ENCODE measurements around the gene SRL. TPM values are rescaled to one million over a fixed set of nuclear protein-coding genes. Genes with fewer than 3 reads are reported as not detected.
A peak's percentile ranks its signal among the peaks of the same experiment; 100 is the strongest.

Gene SRL
- total and polyA plus RNA-seq, 2 donors (not counting 1 experiment from before 2014, with no cell fraction given), result not detected

DNA sequence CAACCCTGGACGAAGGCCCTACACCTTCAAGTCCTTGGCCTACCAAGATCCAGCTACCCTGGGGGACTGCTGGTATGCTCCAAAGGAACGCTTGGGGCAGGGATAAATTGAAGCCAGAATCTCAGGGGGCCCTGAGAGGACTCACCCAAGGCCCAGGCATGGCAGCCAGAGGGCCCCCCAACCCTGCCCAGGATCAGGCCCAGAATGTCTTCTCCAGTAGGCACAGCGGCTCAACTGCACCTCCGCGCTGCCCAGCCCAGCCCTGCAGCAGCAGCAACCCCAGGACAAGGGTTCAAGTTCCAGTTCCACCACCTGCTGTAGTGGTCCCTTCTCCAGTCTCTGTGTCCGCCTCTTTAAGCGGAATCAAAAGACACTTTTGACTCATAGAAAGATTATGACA is 28.7 kb upstream of the SRL start:
- H4K20me1 ChIP-seq (ENCODE audit: control insufficient read depth, insufficient read depth, low read length, poor library complexity, severe bottlenecking), result peaks cover 52% of the 10 kb centered on the region
- peaks cover 7 to 13% of the 10 kb centered on the region in 2 donors for H3K4me1 ChIP-seq (ENCODE audit: control insufficient read depth in 2 of 2, insufficient read depth in 2 of 2, low read length in 2 of 2)
- Mint-ChIP-seq H3K4me3 (peak overlapping the region; percentile 89), H3K27me3 (no peaks in the 10 kb centered on the region), H3K27ac (peak overlapping the region; percentile 85), H3K4me1 (peaks cover 11% of the 10 kb centered on the region), H3K9me3 (ENCODE audit: insufficient read depth) (no peaks in the 10 kb centered on the region)
- no peak for TF ChIP-seq EZH2 (IDR thresholded peaks at IDR 0.05; ENCODE audit: borderline replicate concordance, insufficient read depth, low read depth, low read length, poor library complexity, severe bottlenecking)
- TF ChIP-seq, protein P1, sequence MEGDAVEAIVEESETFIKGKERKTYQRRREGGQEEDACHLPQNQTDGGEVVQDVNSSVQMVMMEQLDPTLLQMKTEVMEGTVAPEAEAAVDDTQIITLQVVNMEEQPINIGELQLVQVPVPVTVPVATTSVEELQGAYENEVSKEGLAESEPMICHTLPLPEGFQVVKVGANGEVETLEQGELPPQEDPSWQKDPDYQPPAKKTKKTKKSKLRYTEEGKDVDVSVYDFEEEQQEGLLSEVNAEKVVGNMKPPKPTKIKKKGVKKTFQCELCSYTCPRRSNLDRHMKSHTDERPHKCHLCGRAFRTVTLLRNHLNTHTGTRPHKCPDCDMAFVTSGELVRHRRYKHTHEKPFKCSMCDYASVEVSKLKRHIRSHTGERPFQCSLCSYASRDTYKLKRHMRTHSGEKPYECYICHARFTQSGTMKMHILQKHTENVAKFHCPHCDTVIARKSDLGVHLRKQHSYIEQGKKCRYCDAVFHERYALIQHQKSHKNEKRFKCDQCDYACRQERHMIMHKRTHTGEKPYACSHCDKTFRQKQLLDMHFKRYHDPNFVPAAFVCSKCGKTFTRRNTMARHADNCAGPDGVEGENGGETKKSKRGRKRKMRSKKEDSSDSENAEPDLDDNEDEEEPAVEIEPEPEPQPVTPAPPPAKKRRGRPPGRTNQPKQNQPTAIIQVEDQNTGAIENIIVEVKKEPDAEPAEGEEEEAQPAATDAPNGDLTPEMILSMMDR (IDR thresholded peaks at IDR 0.05), result no peak
- peak overlapping the region; percentile 98 for H3K4me2 ChIP-seq (replicated peaks; ENCODE audit: low read depth, low read length, poor library complexity, severe bottlenecking)
- ATAC-seq (ENCODE audit: low read depth) (no peak), DNase-seq (no peak)
- H3K79me2 ChIP-seq (ENCODE audit: control insufficient read depth, insufficient read depth, low read length), result peaks cover 60% of the 10 kb centered on the region
- WGBS (ENCODE audit: insufficient coverage), result 97% methylated on average over 7 of the region's 7 CpGs
- POLR2A ChIA-PET, result interaction anchor here (1.1 to 1.6 kb wide), 3 partner anchors 17 to 988 kb away, joined by 3 to 5 read pairs (median 4); partner anchors contain the start of gene ZNF263
- H3K4me3 ChIP-seq (ENCODE audit: control extremely low read depth in 1 of 5, extremely low read depth in 1 of 5, insufficient read depth in 1 of 5, low read depth in 2 of 5, low read length in 4 of 5), result peak overlapping the region in 2 of 5 experiments; percentile 92 to 99
- H3K9ac ChIP-seq (ENCODE audit: low read length), result peak overlapping the region; percentile 95
- CTCF ChIA-PET, result interaction anchor here (0.7 to 6.4 kb wide), 7 partner anchors 9 to 456 kb away, joined by 3 to 97 read pairs (median 4); no protein-coding TSS in a partner anchor
- no peaks in the 10 kb centered on the region for H3K27me3 ChIP-seq (replicated peaks in 1 of 4; ENCODE audit: control extremely low read depth in 1 of 4, control insufficient read depth in 3 of 4, insufficient read depth in 4 of 4, low read length in 3 of 4)
- no peak overlapping the region for H3K27ac ChIP-seq (ENCODE audit: low read length in 2 of 2)
- intact Hi-C loops (cut with micrococcal nuclease), result loop anchor here (5.0 to 10.0 kb wide), 6 partner anchors 147 to 813 kb away; partner anchors contain the start of genes ADCY9, CORO7, HMOX2 and MGRN1
- H2AFZ ChIP-seq (ENCODE audit: insufficient read depth, low read depth, low read length, poor library complexity, severe bottlenecking), result no peak overlapping the region
- H3K9me3 ChIP-seq (ENCODE audit: control extremely low read depth in 1 of 3, control insufficient read depth in 2 of 3, insufficient read depth in 1 of 3, low read length in 2 of 3), result no peaks in the 10 kb centered on the region
- peaks cover 0 to 5% of the 10 kb centered on the region in 2 experiments for H3K36me3 ChIP-seq (replicated peaks in 1 of 2; ENCODE audit: control extremely low read depth in 1 of 2, control insufficient read depth in 1 of 2, extremely low read depth in 1 of 2, insufficient read depth in 2 of 2, low read length in 1 of 2)

DNA sequence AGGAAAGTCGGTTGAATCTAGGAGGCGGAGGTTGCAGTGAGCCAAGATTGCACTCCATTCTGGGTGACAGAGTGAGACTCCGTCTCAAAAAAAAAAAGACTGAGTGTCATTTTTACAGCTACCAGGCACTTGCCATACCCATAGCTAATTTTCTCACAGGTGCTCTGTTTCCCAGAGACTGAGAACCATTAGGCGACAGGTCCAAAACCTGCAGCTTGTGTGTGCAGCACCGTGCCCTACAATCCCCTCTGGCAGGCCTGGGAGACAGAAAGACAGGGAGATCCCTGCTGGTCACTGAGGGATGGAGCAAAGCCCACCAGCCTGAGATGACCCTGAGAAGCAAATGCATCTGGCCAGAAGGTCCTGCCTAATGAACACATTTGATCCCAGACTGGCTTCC is 28.2 kb upstream of the SRL start:
- peak overlapping the region; percentile 45 for H3K4me3 Mint-ChIP-seq
- Histone ChIP-seq H3K4me2 (replicated peaks; ENCODE audit: low read depth, low read length, poor library complexity, severe bottlenecking) (no peak overlapping the region), H3K9me3 (ENCODE audit: control extremely low read depth in 1 of 3, control insufficient read depth in 2 of 3, insufficient read depth in 1 of 3, low read length in 2 of 3) (no peaks in the 10 kb centered on the region), H3K9ac (ENCODE audit: low read length) (no peak overlapping the region), H3K4me3 (ENCODE audit: control extremely low read depth in 1 of 5, extremely low read depth in 1 of 5, insufficient read depth in 1 of 5, low read depth in 2 of 5, low read length in 4 of 5) (no peak overlapping the region), H3K4me1 (ENCODE audit: control insufficient read depth in 2 of 2, insufficient read depth in 2 of 2, low read length in 2 of 2) (peaks cover 7 to 13% of the 10 kb centered on the region in 2 donors), H2AFZ (ENCODE audit: insufficient read depth, low read depth, low read length, poor library complexity, severe bottlenecking) (no peak overlapping the region), H3K27ac (ENCODE audit: low read length in 2 of 2) (no peak overlapping the region), H3K27me3 (replicated peaks in 1 of 4; ENCODE audit: control extremely low read depth in 1 of 4, control insufficient read depth in 3 of 4, insufficient read depth in 4 of 4, low read length in 3 of 4) (no peaks in the 10 kb centered on the region), H3K79me2 (ENCODE audit: control insufficient read depth, insufficient read depth, low read length) (peaks cover 65% of the 10 kb centered on the region), H4K20me1 (ENCODE audit: control insufficient read depth, insufficient read depth, low read length, poor library complexity, severe bottlenecking) (peaks cover 54% of the 10 kb centered on the region), H3K36me3 (replicated peaks in 1 of 2; ENCODE audit: control extremely low read depth in 1 of 2, control insufficient read depth in 1 of 2, extremely low read depth in 1 of 2, insufficient read depth in 2 of 2, low read length in 1 of 2) (peaks cover 0 to 5% of the 10 kb centered on the region in 2 experiments)
- no peak for TF ChIP-seq EZH2 (IDR thresholded peaks at IDR 0.05; ENCODE audit: borderline replicate concordance, insufficient read depth, low read depth, low read length, poor library complexity, severe bottlenecking)
- TF ChIP-seq, protein P1 (IDR thresholded peaks at IDR 0.05), result no peak
- H3K4me1 Mint-ChIP-seq, result peaks cover 11% of the 10 kb centered on the region
- no peaks in the 10 kb centered on the region for H3K9me3 Mint-ChIP-seq (ENCODE audit: insufficient read depth)
- H3K27me3 Mint-ChIP-seq, result no peaks in the 10 kb centered on the region
- no peak for ATAC-seq (ENCODE audit: low read depth)
- DNase-seq, result no peak
- ChIA-PET POLR2A (interaction anchor here (1.6 kb wide), 1 partner anchor 16 kb away, joined by 4 read pairs; no protein-coding TSS in a partner anchor), CTCF (interaction anchor here (0.7 to 6.4 kb wide), 3 partner anchors 17 to 457 kb away, joined by 3 to 97 read pairs (median 4); no protein-coding TSS in a partner anchor)
- H3K27ac Mint-ChIP-seq, result no peak overlapping the region
- WGBS (ENCODE audit: insufficient coverage), result 98% methylated on average over 5 of the region's 5 CpGs
- intact Hi-C loops (cut with micrococcal nuclease), result loop anchor here (5.0 to 10.0 kb wide), 6 partner anchors 147 to 813 kb away; partner anchors contain the start of genes ADCY9, CORO7, HMOX2 and MGRN1
